ENCODE measurements around the gene SERINC2. TPM values are rescaled to one million over a fixed set of nuclear protein-coding genes. Genes with fewer than 3 reads are reported as not detected.

SERINC2 gene
- total and polyA plus RNA-seq, 10 of the 15 experiments (the other 5 are each of a cell fraction or from before 2014, with no cell fraction given), result 0.02 to 9.4 (median 0.50) TPM

- no peak overlapping the region for H3K27ac ChIP-seq (ENCODE audit: control insufficient read depth, insufficient read depth)
- RAD21 ChIA-PET (ENCODE audit: unreplicated experiment), result no interaction called here
- DNase-seq (ENCODE audit: low read depth, low spot score), result no peak
- no peaks in the 10 kb centered on the region for H3K79me2 ChIP-seq (ENCODE audit: control insufficient read depth, insufficient read depth, low read length)
- H2AFZ ChIP-seq (ENCODE audit: control insufficient read depth, low read depth, low read length), result no peak overlapping the region
- CTCF ChIA-PET, result interaction anchor here (0.7 to 1.5 kb wide), 2 partner anchors 21 to 133 kb away, joined by 3 to 4 read pairs; no protein-coding TSS in a partner anchor
- 64% methylated on average over 2 of the region's 2 CpGs for WGBS (ENCODE audit: insufficient coverage, insufficient replicate concordance, low lambda C conversion rate, missing lambda C conversion rate)
- in situ Hi-C loops (cut with MboI) (no loop called here), intact Hi-C loops (cut with micrococcal nuclease; ENCODE audit: unreplicated experiment) (no loop called here)
- no peak for FAIRE-seq
- TF ChIP-seq RELA (IDR thresholded peaks at IDR 0.05; ENCODE audit: borderline replicate concordance, partially characterized antibody), result no peak
- TF ChIP-seq SP1 (IDR thresholded peaks at IDR 0.05; ENCODE audit: low read depth, low read length), result no peak
- TF ChIP-seq BRCA1 (IDR thresholded peaks at IDR 0.05; ENCODE audit: low read depth, low read length), result no peak
- no peak for TF ChIP-seq ATF2 (IDR thresholded peaks at IDR 0.05; ENCODE audit: low read length)
- no peak for TF ChIP-seq POU2F2 (IDR thresholded peaks at IDR 0.05; ENCODE audit: borderline replicate concordance, low read depth, low read length)
- TF ChIP-seq MAX (IDR thresholded peaks at IDR 0.05; ENCODE audit: low read depth, low read length), result no peak
- TF ChIP-seq ETV6 (conservative IDR thresholded peaks at IDR 0.05 in 1 of 2, IDR thresholded peaks at IDR 0.05 in 1 of 2; ENCODE audit: borderline replicate concordance in 1 of 2, low read depth in 1 of 2), result no peak
- no peak for TF ChIP-seq JUND (IDR thresholded peaks at IDR 0.05; ENCODE audit: low read depth, low read length)
- TF ChIP-seq ATF7 (IDR thresholded peaks at IDR 0.05; ENCODE audit: low read depth), result no peak
- TF ChIP-seq GABPA (IDR thresholded peaks at IDR 0.05; ENCODE audit: low read depth), result no peak
- no peak for TF ChIP-seq TAF1 (IDR thresholded peaks at IDR 0.05; ENCODE audit: borderline replicate concordance, low read depth, low read length)
- no peak for TF ChIP-seq CEBPB (IDR thresholded peaks at IDR 0.05; ENCODE audit: borderline replicate concordance in 1 of 2, low read depth in 2 of 2, low read length in 2 of 2)
- TF ChIP-seq PRDM15 (CRISPR knock-in tag; IDR thresholded peaks at IDR 0.05), result no peak
- no peak for TF ChIP-seq CBFB (IDR thresholded peaks at IDR 0.05; ENCODE audit: low read depth)
- no peak for TF ChIP-seq SUZ12 (IDR thresholded peaks at IDR 0.05; ENCODE audit: unreplicated experiment)
- TF ChIP-seq SMC3 (IDR thresholded peaks at IDR 0.05; ENCODE audit: borderline replicate concordance, low read length), result no peak
- no peak for TF ChIP-seq LARP7 (IDR thresholded peaks at IDR 0.05)
- H3K9ac ChIP-seq (ENCODE audit: control insufficient read depth, insufficient read depth, low read length), result no peak overlapping the region
- SMC1A ChIA-PET (ENCODE audit: uncharacterized antibody, unreplicated experiment), result interaction anchor here (9.5 kb wide), 1 partner anchor 22 kb away, joined by 132 read pairs; no protein-coding TSS in a partner anchor
- no peaks in the 10 kb centered on the region for H4K20me1 ChIP-seq (ENCODE audit: control insufficient read depth, insufficient read depth)
- BruUV-seq (replicated peaks), result no TSS peak
- no peak overlapping the region for H3K4me2 ChIP-seq (ENCODE audit: control insufficient read depth, insufficient read depth)
- no peak overlapping the region for H3K4me3 ChIP-seq
- POLR2A ChIA-PET, result no interaction called here
- no peaks in the 10 kb centered on the region for H3K9me3 ChIP-seq (replicated peaks; ENCODE audit: control insufficient read depth, insufficient read depth, low read length)
- peaks cover 5% of the 10 kb centered on the region; the same call in 1 of the 2 replicates for H3K4me1 ChIP-seq (ENCODE audit: control insufficient read depth, insufficient read depth, low read length)
- no peak for ATAC-seq
- no peaks in the 10 kb centered on the region for H3K36me3 ChIP-seq (ENCODE audit: control insufficient read depth in 2 of 2, insufficient read depth in 2 of 2, low read length in 1 of 2)
- peaks cover 2 to 10% of the 10 kb centered on the region in 2 experiments; a peak in 3 of 4 replicates for H3K27me3 ChIP-seq (replicated peaks in 1 of 2; ENCODE audit: control insufficient read depth in 2 of 2, insufficient read depth in 2 of 2, low read length in 1 of 2)
Measured at GRCh38 chr1:31415658-31416057, 2.6 kb downstream of the SERINC2 start.
